Spleen (tissue), 7 donors: ENCODE data around the gene PCBP3.

Source experiments
- POLR2AphosphoS5 ChIP-seq, 3 donors: sonication (generic); formaldehyde crosslinking; IDR thresholded peaks; one replicate each; pipeline ENCODE4 v1.5.1; 2017; ENCODE audit warnings: antibody characterized with exemption in 3 of 3
- TF ChIP-seq, protein P1 (sequence below), 11 experiments: fragments of 200-600 bp in 7 of 11; fragments of 450-650 bp in 4 of 11; sonication (generic) in 4 of 11; IDR thresholded peaks in 8 of 11; conservative IDR thresholded peaks in 3 of 11; 1 replicate in 7 of 11; 2 replicates in 4 of 11; pipeline versions ENCODE4 v1.4.0 to v1.8.0; 2016 to 2021; ENCODE audit warnings: antibody characterized with exemption in 11 of 11, inconsistent platforms in 4 of 11, mild to moderate bottlenecking in 1 of 11
- donor health status: DM: no; HTN: no; CAD: no; lungs with moderate emphysema.
- donor health status: DM: no; HTN: no; CAD: no.
- donor health status: DM: no; HTN: no; CAD: no.

DNA sequence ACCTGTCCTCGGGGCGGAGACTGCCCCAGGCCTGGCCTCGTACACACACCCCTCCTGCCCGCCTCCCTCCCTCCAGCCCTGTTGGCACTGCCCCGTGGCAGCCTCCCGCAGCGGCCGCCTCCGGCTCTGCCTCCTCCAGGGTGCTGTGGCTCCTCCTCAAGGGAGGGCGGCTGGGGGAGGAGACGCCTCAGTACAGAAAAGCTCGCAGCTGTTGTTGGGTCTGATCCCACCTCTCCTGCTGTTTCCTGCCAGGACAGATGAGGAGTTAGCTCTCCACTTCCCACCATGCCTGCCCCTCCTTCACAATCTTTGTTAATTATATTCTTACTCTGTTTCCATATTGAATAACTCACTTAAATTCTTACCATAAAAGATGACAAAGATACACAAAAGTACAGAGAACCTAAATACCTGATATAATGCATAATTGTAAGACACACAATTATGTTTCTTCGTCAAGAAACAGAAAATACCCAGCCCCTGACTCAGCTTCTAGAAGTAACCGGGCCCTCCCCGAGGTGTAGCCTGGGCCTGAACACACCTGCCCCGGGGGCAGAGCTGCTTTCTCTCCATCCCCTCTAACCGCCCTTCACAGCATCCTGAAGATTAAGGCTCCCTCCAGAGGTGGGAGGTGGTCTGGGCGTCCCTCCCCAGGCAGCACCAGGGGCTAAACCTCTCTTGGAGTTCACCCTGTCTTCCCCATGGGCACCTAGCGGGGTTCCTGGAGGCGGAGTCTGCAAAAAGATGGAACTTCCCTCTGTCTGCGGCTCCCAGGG is 307.4 kb downstream of the PCBP3 start:
- TF ChIP-seq, protein P1, sequence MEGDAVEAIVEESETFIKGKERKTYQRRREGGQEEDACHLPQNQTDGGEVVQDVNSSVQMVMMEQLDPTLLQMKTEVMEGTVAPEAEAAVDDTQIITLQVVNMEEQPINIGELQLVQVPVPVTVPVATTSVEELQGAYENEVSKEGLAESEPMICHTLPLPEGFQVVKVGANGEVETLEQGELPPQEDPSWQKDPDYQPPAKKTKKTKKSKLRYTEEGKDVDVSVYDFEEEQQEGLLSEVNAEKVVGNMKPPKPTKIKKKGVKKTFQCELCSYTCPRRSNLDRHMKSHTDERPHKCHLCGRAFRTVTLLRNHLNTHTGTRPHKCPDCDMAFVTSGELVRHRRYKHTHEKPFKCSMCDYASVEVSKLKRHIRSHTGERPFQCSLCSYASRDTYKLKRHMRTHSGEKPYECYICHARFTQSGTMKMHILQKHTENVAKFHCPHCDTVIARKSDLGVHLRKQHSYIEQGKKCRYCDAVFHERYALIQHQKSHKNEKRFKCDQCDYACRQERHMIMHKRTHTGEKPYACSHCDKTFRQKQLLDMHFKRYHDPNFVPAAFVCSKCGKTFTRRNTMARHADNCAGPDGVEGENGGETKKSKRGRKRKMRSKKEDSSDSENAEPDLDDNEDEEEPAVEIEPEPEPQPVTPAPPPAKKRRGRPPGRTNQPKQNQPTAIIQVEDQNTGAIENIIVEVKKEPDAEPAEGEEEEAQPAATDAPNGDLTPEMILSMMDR (IDR thresholded peaks at IDR 0.05 in 8 of 11, conservative IDR thresholded peaks at IDR 0.05 in 3 of 11) = no peak
- TF ChIP-seq POLR2AphosphoS5 (IDR thresholded peaks at IDR 0.05) = no peak
